ENCODE results near the gene ZDHHC8.

Gene ZDHHC8

DNA sequence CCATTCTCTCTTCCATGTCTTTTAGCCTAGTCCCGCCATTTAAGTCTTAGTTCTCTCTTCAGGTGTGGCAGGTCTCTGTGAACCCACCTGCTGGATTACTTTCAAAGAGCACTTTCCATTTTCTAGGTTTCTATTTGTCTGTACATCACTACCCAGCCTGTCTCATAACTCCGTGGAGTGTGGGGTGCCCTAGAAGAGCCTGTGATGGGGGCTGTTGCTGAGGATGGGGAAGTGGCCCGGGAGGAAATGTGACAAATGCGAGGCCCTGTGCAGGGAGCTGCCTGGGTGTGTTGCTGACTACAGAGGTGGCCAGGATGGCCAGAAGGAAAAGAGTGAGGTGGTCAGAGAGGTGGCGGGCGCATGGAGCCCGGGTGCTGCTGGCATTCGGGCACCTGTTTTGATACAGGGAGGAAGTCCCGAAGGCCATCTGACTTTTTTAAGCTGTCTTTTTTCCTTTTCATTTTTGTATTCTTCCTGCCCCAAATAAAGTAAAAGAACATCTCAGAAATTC, 40.8 kb upstream of the ZDHHC8 start:
- H3K4me1 Mint-ChIP-seq, result no peaks in the 10 kb centered on the region
- ATAC-seq (ENCODE audit: low read depth), result no peak
- no peaks in the 10 kb centered on the region for H3K27me3 Mint-ChIP-seq
- no peaks in the 10 kb centered on the region for H3K9me3 Mint-ChIP-seq
- H3K27ac Mint-ChIP-seq, result no peak overlapping the region
- peaks cover 42% of the 10 kb centered on the region for H3K36me3 Mint-ChIP-seq
- no peak overlapping the region for H3K4me3 Mint-ChIP-seq
- DNase-seq (ENCODE audit: low spot score in 2 of 2), result no peak

DNA sequence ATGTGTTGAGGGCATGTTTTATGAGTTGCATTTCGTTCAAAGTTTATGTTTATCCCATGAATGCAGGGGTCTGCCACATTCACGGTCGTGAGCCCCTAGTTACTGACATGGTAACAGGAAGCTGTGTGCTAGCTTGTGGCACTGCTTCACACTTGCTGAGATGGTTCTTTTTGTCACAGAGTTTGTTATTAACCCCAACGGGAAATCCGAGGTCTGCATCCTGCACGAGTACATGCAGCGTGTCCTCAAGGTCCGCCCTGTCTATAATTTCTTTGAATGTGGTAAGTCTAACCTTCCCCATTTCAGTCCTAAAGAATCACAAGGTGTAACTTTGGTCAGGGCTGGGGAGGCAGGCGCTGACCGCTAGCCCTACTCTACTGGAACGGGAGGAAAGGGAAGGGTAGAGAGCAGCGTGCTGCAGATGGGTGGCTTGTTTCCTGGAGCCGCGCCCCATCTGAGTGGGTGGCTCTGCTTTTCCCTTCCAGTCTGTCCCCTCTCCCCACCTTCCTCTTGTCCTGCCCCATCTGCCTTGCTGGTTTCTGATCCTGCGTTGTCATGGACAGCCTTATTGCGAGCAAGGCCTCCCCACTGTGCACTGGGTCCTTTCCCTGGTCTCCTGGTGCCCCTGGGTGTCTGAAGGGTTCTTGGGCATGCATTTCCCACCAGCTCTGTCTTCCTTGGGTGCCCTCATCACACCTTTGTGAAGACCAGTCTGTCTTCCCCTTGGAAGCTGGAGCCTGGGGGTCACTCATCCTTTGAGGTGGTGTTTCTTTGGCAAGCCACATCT, 39.7 kb upstream of the ZDHHC8 start:
- no peaks in the 10 kb centered on the region for H3K4me1 Mint-ChIP-seq

GRCh38 chr22:20092477-20092854, 39.1 kb upstream of the ZDHHC8 start:
- H3K27me3 Mint-ChIP-seq, result no peaks in the 10 kb centered on the region
- peaks cover 41% of the 10 kb centered on the region for H3K36me3 Mint-ChIP-seq
- DNase-seq (ENCODE audit: low spot score in 2 of 2), result no peak
- no peak overlapping the region for H3K27ac Mint-ChIP-seq
- no peak for ATAC-seq (ENCODE audit: low read depth)
- no peak overlapping the region for H3K4me3 Mint-ChIP-seq
- H3K9me3 Mint-ChIP-seq, result no peaks in the 10 kb centered on the region
- H3K4me1 Mint-ChIP-seq, result no peaks in the 10 kb centered on the region

More for the DNA sequence above, 39.7 kb upstream of the ZDHHC8 start:
- DNase-seq (ENCODE audit: low spot score in 2 of 2) (no peak), ATAC-seq (ENCODE audit: low read depth) (no peak)
- Mint-ChIP-seq H3K4me3 (no peak overlapping the region), H3K9me3 (no peaks in the 10 kb centered on the region), H3K27ac (no peak overlapping the region), H3K36me3 (peaks cover 41% of the 10 kb centered on the region), H3K27me3 (no peaks in the 10 kb centered on the region)

DNA sequence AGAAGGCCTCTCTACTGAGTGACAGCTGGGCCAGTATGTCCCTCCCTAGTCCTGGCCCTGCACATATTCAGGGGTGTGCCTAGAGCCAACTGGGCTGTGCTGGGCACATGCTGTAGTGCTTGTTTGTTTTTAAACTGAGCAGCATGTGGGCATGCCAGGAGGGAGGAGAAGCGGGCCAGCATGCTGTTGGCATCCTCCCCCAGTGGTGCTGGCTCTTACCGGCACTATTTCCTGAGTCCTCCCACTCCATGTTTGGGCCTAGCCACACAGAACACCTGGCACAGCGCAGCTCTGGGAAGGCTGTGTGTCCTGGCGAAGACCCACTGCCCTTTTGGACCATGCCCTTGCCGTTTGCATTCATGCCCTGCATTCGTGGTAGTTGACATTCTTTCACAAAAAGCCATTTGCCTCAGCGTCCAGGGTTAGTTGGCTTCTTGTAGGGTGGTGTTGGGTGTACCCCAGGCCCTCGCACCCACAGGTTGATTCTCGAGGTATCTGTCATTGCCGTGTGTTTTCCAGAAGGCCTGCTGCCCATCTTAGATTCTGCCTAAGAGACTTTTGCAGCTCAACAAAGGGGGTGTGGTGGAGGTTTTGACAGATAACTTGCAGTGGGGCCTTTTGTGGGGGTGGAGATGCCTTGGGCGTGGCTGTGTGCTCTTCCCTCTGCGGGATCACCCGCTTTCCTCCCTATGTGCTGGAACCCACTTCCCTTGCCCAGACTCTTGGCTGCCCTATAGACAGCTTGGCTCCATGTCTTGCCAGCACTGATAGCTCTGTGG, 38.0 kb upstream of the ZDHHC8 start:
- Mint-ChIP-seq H3K36me3 (peaks cover 42% of the 10 kb centered on the region), H3K4me3 (no peak overlapping the region), H3K9me3 (no peaks in the 10 kb centered on the region), H3K27me3 (no peaks in the 10 kb centered on the region), H3K4me1 (no peaks in the 10 kb centered on the region), H3K27ac (no peak overlapping the region)
- ATAC-seq (ENCODE audit: low read depth) (no peak), DNase-seq (ENCODE audit: low spot score in 2 of 2) (no peak)

GRCh38 chr22:20094197-20094807, 37.3 kb upstream of the ZDHHC8 start:
- DNase-seq (ENCODE audit: low spot score in 2 of 2), result no peak
- no peaks in the 10 kb centered on the region for H3K4me1 Mint-ChIP-seq
- H3K27ac Mint-ChIP-seq, result no peak overlapping the region
- H3K27me3 Mint-ChIP-seq, result no peaks in the 10 kb centered on the region
- H3K36me3 Mint-ChIP-seq, result peaks cover 42% of the 10 kb centered on the region
- no peak overlapping the region for H3K4me3 Mint-ChIP-seq
- no peaks in the 10 kb centered on the region for H3K9me3 Mint-ChIP-seq
- no peak for ATAC-seq (ENCODE audit: low read depth)

DNA sequence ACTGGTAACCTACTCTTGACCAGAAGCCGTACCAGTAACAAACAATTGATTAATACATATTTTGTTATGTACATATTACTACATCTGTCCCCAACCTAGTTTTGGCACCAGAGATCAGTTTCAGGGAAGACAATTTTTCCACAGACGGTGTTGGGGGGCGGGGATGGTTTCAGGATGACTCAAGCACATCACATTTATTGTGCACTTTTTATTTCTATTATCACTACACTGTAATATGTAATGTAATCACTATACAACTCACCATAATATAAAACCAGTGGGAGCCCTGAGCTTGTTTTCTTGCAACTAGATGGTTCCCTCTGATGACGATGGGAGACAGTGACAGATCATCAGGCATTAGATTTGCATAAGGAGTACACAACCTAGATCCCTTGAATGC, 36.1 kb upstream of the ZDHHC8 start:
- ATAC-seq (ENCODE audit: low read depth), result no peak
- Mint-ChIP-seq H3K4me1 (no peaks in the 10 kb centered on the region), H3K9me3 (no peaks in the 10 kb centered on the region), H3K36me3 (peaks cover 35% of the 10 kb centered on the region), H3K27me3 (no peaks in the 10 kb centered on the region), H3K4me3 (no peak overlapping the region), H3K27ac (no peak overlapping the region)
- DNase-seq (ENCODE audit: low spot score in 2 of 2), result no peak

DNA sequence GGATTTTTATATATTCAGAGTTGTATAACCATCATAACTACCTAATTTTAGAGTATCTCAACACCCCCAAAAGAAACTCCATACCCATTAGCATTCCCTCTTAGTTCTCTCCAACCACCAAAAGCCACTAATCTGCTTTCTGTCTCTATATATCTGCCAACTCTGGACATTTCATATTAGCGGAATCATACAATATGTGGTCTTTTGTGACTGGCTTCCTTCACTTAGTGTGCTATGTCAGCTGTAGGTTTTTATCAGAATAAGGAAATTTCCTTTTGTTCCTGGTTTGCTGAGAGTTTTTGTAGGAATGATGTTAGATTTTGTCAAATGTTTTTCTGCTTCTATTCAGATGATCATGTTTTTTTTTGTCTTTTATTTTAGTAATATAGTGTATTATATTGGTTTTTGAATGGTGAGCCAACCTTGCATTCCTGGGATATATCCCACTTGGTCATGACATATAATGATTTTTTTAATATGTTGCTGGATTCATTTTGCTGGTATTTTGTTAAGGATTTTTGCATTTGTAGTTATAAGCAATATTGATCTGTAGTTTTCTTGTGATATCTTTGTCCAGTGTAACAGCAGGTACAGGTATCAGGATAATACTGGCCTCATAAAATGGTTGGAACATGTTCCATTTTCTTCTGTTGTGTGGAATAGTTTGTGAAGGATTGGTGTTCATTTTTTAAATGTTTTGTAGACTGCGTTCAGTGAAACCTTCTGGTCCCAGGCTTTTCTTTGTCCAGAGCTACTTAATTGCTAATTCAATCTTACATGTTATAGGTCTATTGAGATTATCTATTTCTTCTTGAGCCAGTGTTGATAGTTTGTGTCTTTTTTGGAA, 34.8 kb upstream of the ZDHHC8 start:
- H3K27me3 Mint-ChIP-seq, result no peaks in the 10 kb centered on the region
- no peak overlapping the region for H3K4me3 Mint-ChIP-seq
- no peak for DNase-seq (ENCODE audit: low spot score in 2 of 2)
- H3K36me3 Mint-ChIP-seq, result peaks cover 30% of the 10 kb centered on the region
- no peak overlapping the region for H3K27ac Mint-ChIP-seq
- no peaks in the 10 kb centered on the region for H3K9me3 Mint-ChIP-seq
- no peak for ATAC-seq (ENCODE audit: low read depth)
- H3K4me1 Mint-ChIP-seq, result no peaks in the 10 kb centered on the region

DNA sequence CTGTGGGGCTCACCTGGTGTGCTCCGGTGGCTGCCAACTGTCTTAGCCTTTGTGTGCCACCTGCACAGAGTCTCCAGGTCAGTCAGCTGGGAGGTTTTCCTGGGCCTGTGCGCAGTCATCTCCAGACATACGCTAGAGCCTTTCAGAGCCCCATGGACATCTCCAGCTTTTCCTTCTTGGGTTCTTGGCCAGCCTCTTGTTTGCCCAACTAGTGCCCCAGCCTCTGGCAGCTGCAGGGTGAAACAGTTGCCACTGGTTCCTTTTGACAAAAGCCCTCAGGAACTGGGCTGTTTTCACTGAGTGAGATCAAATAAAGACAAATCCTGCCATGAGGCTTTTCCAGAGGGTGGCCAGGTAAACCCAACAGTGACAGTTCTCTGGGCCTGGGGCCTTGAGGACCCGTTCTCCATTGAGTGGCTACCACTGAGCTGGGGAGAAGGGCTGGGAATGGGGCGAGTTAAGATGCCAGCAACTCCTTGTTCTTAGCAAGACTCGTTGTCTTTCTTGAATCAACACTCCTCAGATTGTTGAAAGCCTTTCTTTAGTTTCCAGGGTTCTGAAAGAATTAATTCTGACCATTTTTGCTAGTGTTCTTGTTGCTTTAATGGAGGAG, 32.4 kb upstream of the ZDHHC8 start:
- no peak for DNase-seq (ENCODE audit: low spot score in 2 of 2)

DNA sequence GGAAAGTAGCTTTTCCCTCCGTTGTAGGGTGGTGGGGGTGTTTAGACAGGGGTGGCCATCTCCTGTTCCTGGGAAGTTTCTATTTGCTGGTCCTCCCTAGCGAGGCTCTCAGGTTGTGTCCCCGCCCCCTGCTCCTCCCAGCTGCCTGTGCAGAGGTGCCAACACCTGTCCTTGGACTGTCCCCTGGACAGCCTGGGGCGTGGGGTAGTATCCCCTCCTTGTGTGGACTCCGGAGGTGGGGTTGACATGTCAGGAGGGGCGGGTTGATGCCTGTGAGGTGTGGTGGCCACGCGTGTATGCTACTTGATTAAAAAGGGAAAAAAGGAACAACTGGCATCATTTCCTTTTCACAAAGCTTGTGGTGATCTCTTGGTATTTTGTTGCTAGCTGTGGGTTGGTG, 30.0 kb upstream of the ZDHHC8 start:
- no peak for ATAC-seq (ENCODE audit: low read depth)
- H3K27me3 Mint-ChIP-seq, result no peaks in the 10 kb centered on the region
- no peak overlapping the region for H3K27ac Mint-ChIP-seq
- no peak overlapping the region for H3K4me3 Mint-ChIP-seq
- H3K36me3 Mint-ChIP-seq, result peaks cover 19% of the 10 kb centered on the region
- no peaks in the 10 kb centered on the region for H3K9me3 Mint-ChIP-seq
- H3K4me1 Mint-ChIP-seq, result no peaks in the 10 kb centered on the region
- DNase-seq (ENCODE audit: low spot score in 2 of 2), result no peak

More for the DNA sequence above, 32.4 kb upstream of the ZDHHC8 start:
- H3K4me3 Mint-ChIP-seq, result no peak overlapping the region
- H3K27ac Mint-ChIP-seq, result no peak overlapping the region
- ATAC-seq (ENCODE audit: low read depth), result no peak
- H3K36me3 Mint-ChIP-seq, result peaks cover 29% of the 10 kb centered on the region
- no peaks in the 10 kb centered on the region for H3K27me3 Mint-ChIP-seq
- no peaks in the 10 kb centered on the region for H3K9me3 Mint-ChIP-seq
- no peaks in the 10 kb centered on the region for H3K4me1 Mint-ChIP-seq

GRCh38 chr22:20102203-20102780, 29.3 kb upstream of the ZDHHC8 start:
- DNase-seq (ENCODE audit: low spot score in 2 of 2) (no peak), ATAC-seq (ENCODE audit: low read depth) (no peak)
- no peak overlapping the region for H3K4me3 Mint-ChIP-seq
- H3K4me1 Mint-ChIP-seq, result no peaks in the 10 kb centered on the region
- no peak overlapping the region for H3K27ac Mint-ChIP-seq
- H3K27me3 Mint-ChIP-seq, result no peaks in the 10 kb centered on the region
- H3K9me3 Mint-ChIP-seq, result no peaks in the 10 kb centered on the region
- H3K36me3 Mint-ChIP-seq, result peaks cover 18% of the 10 kb centered on the region

DNA sequence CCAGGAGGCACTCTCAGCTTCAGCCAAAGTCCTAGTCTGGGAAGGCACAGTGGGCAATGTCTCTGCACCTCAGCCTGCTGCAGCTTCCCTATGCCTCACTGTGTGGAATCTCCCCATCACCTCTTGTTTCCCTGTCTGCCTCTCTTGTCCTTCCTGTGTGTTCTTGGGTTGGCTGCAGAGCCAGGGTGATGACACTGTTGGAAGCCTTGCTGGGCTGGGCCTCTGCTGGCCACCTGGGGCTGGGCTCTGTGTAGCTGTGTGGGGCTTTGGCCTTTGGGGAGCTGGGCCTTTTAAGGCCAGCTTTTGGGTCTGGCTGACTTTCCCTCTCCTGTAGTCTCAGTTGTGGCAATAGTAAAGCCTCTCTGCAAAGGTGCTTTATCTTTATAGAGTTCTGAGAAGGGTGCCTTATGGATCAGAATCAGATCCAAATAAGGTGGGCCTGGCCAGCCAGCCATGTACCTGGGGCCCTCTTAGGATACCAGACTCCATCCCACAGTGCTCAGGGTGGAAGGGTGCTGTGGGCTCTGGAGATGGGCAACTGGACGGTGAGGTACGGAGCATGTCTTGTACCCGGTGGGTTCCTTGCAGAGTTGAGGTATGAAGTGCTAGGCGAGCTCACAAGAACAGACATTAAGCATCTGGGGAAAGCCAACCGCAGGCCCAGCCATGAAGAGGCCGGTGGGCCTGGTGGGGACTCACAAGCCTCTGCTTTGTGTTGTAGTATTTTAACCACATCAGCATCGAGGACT, 26.0 kb upstream of the ZDHHC8 start:
- Mint-ChIP-seq H3K9me3 (no peaks in the 10 kb centered on the region), H3K4me3 (no peak overlapping the region), H3K27me3 (no peaks in the 10 kb centered on the region), H3K27ac (no peak overlapping the region), H3K36me3 (peaks cover 14% of the 10 kb centered on the region), H3K4me1 (no peaks in the 10 kb centered on the region)
- DNase-seq (ENCODE audit: low spot score in 2 of 2) (no peak), ATAC-seq (ENCODE audit: low read depth) (no peak)

DNA sequence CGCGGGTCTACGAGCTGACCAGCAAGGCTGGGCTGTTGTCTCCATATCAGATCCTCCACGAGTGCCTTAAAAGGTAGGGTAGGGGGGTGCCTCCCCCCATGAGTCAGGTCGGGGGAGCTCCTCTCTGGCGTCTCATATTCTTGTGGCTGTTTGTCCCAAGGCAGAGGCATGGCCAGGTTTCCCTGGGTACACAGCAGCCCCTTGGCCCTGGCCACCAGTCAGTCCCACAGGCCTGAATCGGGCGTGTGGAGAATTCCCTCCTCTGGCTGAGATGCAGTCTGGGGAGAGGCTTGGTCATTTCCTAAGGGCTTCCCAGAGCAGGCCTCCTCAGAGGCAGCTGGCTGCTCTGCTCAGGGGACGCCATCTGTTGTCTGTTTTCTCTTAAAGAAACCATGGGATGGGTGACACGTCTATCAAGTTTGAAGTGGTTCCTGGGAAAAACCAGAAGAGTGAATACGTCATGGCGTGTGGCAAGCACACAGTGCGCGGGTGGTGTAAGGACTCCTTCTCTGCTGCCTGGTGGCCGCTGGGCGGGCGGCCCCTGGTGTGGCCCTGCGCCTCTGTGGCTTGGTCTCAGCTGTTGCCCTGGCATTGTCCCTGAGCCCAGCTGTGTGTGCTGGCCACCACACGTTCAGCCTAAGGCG, 25.3 kb upstream of the ZDHHC8 start:
- H3K27me3 Mint-ChIP-seq, result no peaks in the 10 kb centered on the region
- H3K4me1 Mint-ChIP-seq, result peaks cover under 1% of the 10 kb centered on the region
- no peak for DNase-seq (ENCODE audit: low spot score in 2 of 2)
- H3K36me3 Mint-ChIP-seq, result peaks cover 13% of the 10 kb centered on the region
- H3K27ac Mint-ChIP-seq, result no peak overlapping the region
- no peak overlapping the region for H3K4me3 Mint-ChIP-seq
- H3K9me3 Mint-ChIP-seq, result no peaks in the 10 kb centered on the region
- ATAC-seq (ENCODE audit: low read depth), result no peak
